ENCODE results near the gene SLC35B3. TPM values are rescaled to one million over a fixed set of nuclear protein-coding genes. Genes with fewer than 3 reads are reported as not detected.
A peak's percentile ranks its signal among the peaks of the same experiment; 100 is the strongest.

Gene SLC35B3
- polyA plus RNA-seq (2011; rRNA removed) (29.0 and 38.2 TPM in 2 replicates), polyA minus RNA-seq (2011; rRNA and poly(A)+ RNA removed) (10.7 and 17.5 TPM in 2 replicates)

GRCh38 chr6:8435093-8435844, at the start of gene SLC35B3:
Gene SLC35B3 (minus strand): TSS chr6:8435545.
- Histone ChIP-seq H3K9me3 (ENCODE audit: control insufficient read depth, insufficient read depth, low read length) (no peaks in the 10 kb centered on the region; the same call in 1 of the 2 replicates), H3K27ac (ENCODE audit: low read depth, low read length) (peak within 1 kb of the TSS; percentile 97), H3K4me3 (ENCODE audit: low read depth, low read length) (peak within 1 kb of the TSS; percentile 99), H3K27me3 (ENCODE audit: control insufficient read depth, insufficient read depth, low read length) (no peaks in the 10 kb centered on the region)
- ChIA-PET POLR2A (no interaction called here), CTCF (interaction anchor here (1.7 kb wide), 1 partner anchor 1994 kb away, joined by 5 read pairs; no protein-coding TSS in a partner anchor)
- TF ChIP-seq, protein P1, sequence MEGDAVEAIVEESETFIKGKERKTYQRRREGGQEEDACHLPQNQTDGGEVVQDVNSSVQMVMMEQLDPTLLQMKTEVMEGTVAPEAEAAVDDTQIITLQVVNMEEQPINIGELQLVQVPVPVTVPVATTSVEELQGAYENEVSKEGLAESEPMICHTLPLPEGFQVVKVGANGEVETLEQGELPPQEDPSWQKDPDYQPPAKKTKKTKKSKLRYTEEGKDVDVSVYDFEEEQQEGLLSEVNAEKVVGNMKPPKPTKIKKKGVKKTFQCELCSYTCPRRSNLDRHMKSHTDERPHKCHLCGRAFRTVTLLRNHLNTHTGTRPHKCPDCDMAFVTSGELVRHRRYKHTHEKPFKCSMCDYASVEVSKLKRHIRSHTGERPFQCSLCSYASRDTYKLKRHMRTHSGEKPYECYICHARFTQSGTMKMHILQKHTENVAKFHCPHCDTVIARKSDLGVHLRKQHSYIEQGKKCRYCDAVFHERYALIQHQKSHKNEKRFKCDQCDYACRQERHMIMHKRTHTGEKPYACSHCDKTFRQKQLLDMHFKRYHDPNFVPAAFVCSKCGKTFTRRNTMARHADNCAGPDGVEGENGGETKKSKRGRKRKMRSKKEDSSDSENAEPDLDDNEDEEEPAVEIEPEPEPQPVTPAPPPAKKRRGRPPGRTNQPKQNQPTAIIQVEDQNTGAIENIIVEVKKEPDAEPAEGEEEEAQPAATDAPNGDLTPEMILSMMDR (IDR thresholded peaks at IDR 0.05; ENCODE audit: low read depth, low read length), result no peak
- peak; percentile 69 for DNase-seq (ENCODE audit: low read depth, low spot score)

DNA sequence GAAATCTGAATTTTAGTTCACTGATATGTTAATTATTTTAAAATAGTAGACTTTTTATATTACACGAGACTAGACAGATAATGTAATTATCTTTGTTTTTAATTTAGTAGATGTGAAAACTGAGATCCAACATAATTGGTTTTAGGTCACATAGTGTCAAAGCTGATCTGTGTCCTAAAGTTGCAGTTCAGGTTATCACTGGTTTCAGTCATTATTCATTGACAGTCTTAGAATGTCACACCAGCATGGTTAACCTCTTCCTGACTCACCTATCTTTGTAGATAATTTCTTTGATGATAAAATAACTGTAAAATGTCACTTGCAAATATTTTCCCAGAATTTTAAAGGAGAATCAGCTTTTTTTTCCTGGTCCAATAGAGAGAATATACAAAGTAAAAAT, 48.3 kb upstream of the SLC35B3 start:
- ChIA-PET CTCF (no interaction called here), POLR2A (no interaction called here)
- TF ChIP-seq, protein P1 (IDR thresholded peaks at IDR 0.05; ENCODE audit: low read depth, low read length), result no peak
- Histone ChIP-seq H3K27me3 (ENCODE audit: control insufficient read depth, insufficient read depth, low read length) (no peaks in the 10 kb centered on the region), H3K9me3 (ENCODE audit: control insufficient read depth, insufficient read depth, low read length) (peaks cover 2% of the 10 kb centered on the region; the same call in 1 of the 2 replicates), H3K27ac (ENCODE audit: low read depth, low read length) (no peak overlapping the region), H3K4me3 (ENCODE audit: low read depth, low read length) (no peak overlapping the region)
- no peak for DNase-seq (ENCODE audit: low read depth, low spot score)

GRCh38 chr6:8481727-8482126, 46.4 kb upstream of the SLC35B3 start:
- H3K27ac ChIP-seq (ENCODE audit: low read depth, low read length), result no peak overlapping the region
- no peak overlapping the region for H3K4me3 ChIP-seq (ENCODE audit: low read depth, low read length)
- DNase-seq (ENCODE audit: low read depth, low spot score), result no peak
- ChIA-PET CTCF (interaction anchor here (0.6 to 1.3 kb wide), 3 partner anchors 223 to 1948 kb away, joined by 3 to 4 read pairs (median 4); no protein-coding TSS in a partner anchor), POLR2A (no interaction called here)
- TF ChIP-seq, protein P1 (IDR thresholded peaks at IDR 0.05; ENCODE audit: low read depth, low read length), result peak; percentile 25; the same call in 1 of the 2 replicates
- H3K9me3 ChIP-seq (ENCODE audit: control insufficient read depth, insufficient read depth, low read length), result peaks cover 4% of the 10 kb centered on the region; the same call in 1 of the 2 replicates
- H3K27me3 ChIP-seq (ENCODE audit: control insufficient read depth, insufficient read depth, low read length), result no peaks in the 10 kb centered on the region

GRCh38 chr6:8478418-8478817, 43.1 kb upstream of the SLC35B3 start:
- ChIA-PET POLR2A (no interaction called here), CTCF (no interaction called here)
- H3K27me3 ChIP-seq (ENCODE audit: control insufficient read depth, insufficient read depth, low read length), result no peaks in the 10 kb centered on the region
- H3K27ac ChIP-seq (ENCODE audit: low read depth, low read length), result no peak overlapping the region
- TF ChIP-seq, protein P1 (IDR thresholded peaks at IDR 0.05; ENCODE audit: low read depth, low read length), result no peak
- no peak overlapping the region for H3K4me3 ChIP-seq (ENCODE audit: low read depth, low read length)
- DNase-seq (ENCODE audit: low read depth, low spot score), result no peak
- H3K9me3 ChIP-seq (ENCODE audit: control insufficient read depth, insufficient read depth, low read length), result peaks cover 4% of the 10 kb centered on the region; the same call in 1 of the 2 replicates

- Histone ChIP-seq H3K4me3 (ENCODE audit: low read depth, low read length) (no peak overlapping the region), H3K9me3 (ENCODE audit: control insufficient read depth, insufficient read depth, low read length) (peaks cover 4% of the 10 kb centered on the region; the same call in 1 of the 2 replicates), H3K27me3 (ENCODE audit: control insufficient read depth, insufficient read depth, low read length) (no peaks in the 10 kb centered on the region), H3K27ac (ENCODE audit: low read depth, low read length) (no peak overlapping the region)
- TF ChIP-seq, protein P1 (IDR thresholded peaks at IDR 0.05; ENCODE audit: low read depth, low read length), result no peak
- POLR2A ChIA-PET, result no interaction called here
- CTCF ChIA-PET, result no interaction called here
- no peak for DNase-seq (ENCODE audit: low read depth, low spot score)
Measured at GRCh38 chr6:8476656-8477055, 41.3 kb upstream of the SLC35B3 start.
